ENCODE measurements around the gene PACRG. TPM values are rescaled to one million over a fixed set of nuclear protein-coding genes. Genes with fewer than 3 reads are reported as not detected.

The PACRG gene
- total RNA-seq, 1 donor from 2014 or later, result 8.2 TPM

DNA sequence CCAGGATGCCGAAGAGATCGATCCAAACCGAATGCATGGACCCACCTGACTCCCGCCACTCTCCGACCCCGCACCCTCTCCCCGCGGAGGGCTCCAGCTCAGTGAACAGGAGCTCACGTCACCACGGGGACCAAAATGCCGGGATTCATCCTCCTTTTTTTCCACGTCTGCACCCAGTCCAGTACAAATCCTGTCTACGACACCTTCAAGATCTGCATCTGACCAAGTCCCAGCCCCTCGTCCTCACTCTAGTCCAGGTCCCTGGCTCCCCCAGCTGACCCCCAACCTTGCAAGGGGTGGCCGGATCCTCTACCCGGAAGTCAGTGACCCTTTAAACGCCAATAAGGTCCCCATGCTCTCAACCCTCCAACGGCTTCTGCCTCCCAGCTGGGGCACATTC, 593.9 kb downstream of the PACRG start:
- ATAC-seq, result no peak
- intact Hi-C loops (cut with micrococcal nuclease), result no loop called here
- no peak for DNase-seq

DNA sequence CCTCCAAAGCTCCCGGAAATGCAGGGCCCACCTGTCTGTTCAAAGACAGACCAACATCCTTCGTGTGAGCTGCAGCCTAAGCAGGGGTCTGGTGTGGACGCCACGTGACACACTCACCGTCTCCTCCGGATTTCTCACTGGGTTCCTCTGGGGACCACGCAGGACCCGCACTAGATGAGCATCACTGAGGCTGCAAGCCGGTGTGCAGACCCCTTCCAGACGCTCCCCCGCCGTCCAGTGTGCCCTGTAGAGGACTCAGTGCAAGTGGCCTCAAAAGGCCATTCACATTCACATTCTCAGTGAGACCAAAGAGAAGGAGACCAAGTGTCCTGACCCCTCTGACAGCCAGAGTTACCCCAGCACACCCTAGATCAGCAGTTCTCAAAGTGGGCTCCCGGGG, 595.5 kb downstream of the PACRG start:
- intact Hi-C loops (cut with micrococcal nuclease), result no loop called here

DNA sequence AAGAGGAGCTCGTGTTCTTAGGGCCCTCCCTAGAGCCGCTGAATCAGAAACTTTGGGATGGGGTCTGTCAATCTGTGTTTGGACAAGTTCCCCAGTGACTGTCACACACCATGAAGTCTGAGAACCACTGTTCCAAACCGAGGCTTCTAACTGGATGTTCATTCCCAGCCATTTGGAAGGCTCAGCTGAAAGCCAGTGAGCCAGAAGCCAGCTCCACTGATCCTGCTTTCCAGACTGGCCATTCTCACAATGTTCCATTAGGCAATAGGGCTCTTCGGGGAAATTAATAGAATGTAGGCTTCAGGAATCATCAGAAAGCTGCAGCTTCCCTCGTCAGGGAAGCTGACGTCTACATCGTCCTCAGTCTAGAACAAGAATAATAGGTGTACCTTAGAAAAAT, 595.9 kb downstream of the PACRG start:
- intact Hi-C loops (cut with micrococcal nuclease), result no loop called here
- DNase-seq, result no peak
- peak; percentile 55 for ATAC-seq

More for the DNA sequence above, 595.5 kb downstream of the PACRG start:
- ATAC-seq (no peak), DNase-seq (no peak)

DNA sequence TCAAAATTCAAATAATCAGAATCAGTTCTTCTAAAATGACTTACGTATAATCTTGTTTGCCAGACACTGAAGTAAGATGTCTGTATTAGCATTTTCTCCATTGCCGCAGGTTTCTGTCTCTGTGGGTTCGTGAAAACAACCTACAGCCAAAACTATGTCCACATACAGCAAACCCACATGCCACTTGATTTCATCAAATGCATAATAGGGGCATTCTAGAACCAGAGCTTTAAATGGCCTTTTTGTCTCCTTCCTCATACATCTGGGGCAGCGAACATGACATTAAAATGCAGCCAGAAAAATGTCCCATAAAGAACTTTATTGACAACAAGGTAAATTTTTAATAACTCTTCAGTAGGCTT, 596.5 kb downstream of the PACRG start:
- DNase-seq (no peak), ATAC-seq (no peak)
- intact Hi-C loops (cut with micrococcal nuclease), result no loop called here

DNA sequence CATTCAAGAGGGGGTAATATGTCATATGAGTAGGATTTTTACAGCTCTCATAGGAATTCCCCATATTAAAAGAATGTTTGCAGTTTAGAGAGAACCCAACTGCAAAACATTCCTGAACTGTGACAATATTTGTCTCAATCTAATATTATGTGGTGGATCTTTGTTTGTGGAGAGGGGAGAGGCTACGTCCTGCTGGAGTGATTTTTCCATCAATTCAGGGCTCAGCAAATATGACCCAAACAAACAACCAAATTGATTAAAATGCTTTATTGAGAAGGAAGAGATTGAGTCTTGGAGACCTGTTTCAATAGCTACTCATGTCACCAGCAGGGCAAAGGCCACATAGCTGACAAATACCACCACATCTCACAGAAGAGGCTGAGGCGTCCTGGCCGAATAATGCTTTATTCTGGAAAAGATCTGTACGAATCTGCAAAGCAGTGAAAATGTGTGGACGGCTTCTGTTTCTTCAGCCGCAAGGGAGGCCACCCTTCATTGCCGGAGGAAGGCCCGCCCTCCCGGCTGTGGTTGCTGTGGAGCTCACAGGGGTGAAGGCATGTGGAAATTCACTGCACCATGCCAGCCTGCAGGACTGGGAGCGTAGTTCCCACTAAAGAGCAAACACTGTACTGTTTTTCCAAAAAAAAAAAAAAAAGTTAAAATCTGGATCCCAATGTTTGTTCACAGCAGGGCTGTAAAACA, 597.1 kb downstream of the PACRG start:
- ATAC-seq (peak; percentile 77), DNase-seq (peak; percentile 73)
- intact Hi-C loops (cut with micrococcal nuclease), result no loop called here

DNA sequence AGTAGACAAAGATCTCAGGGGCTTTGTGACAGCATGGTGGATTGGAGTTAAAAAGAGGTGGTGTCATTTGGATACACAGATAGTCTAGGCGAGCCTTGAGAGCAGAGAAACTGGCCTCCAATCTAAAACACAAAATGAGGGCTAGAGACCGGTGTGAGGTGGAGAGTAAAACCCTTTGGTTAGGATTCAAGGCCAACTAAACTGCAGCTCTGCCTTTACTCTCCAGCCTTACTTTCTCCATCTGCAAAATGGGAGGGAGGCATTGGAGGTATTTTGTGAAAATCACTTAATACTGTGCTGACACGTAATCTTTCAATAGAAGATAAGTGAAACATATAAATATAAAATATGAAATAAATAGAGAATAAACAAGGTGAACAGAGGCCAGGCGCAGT, 597.6 kb downstream of the PACRG start:
- no peak for ATAC-seq
- DNase-seq, result no peak
- intact Hi-C loops (cut with micrococcal nuclease), result no loop called here

DNA sequence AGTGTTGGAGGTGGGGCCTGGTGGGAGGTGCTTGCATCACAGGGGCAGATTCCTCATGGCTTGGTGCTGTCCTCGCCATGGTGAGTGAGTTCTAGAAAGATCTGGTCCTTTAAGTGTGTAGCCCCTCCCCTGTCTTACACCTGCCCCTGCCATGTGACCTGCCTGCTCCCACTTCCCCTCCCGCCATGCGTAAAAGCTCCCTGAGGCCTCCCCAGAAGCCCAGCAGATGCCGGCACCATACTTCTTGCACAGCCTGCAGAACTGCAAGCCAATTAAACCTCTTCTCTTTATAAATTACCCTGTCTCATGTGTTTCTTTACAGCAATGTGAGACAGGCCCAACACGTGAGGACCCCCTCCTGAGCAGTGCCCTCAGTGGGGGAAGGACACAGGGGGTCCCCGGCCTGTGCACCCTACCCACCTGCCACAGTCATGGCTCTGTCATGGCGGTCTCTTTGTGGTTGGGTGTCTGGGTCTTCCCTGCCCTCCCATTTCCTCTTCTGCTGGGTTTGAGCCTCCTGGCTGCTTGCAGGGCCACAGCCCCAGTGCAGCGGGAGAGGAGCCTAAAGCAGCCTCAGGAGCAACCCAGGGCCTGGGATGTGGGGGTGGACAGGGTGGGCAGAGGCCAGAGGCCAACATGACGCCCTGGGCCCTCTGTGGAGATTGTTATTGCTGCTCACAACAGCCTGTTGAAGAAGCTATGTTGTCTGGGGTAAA, 599.5 kb downstream of the PACRG start:
- DNase-seq (no peak), ATAC-seq (no peak)
- intact Hi-C loops (cut with micrococcal nuclease), result no loop called here

DNA sequence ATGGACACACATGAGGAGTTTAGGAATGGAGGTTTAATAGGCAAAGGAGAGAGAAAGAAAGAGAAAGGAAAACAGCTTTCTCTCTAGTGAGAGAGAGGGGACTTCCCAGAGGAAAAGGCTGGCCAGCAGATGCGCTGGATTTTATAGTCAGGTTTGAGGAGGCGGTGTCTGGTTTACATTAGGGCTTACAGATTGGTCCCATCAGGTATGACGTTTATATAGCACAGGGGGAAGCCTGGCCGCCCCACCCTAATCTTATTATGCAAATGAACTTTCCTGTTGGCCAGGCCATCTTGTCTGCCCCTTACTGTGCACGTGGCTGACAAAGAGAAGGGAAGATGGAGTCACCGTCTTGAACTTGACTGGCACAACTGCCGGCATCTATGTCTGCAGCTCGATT, 600.1 kb downstream of the PACRG start:
- DNase-seq, result no peak

DNA sequence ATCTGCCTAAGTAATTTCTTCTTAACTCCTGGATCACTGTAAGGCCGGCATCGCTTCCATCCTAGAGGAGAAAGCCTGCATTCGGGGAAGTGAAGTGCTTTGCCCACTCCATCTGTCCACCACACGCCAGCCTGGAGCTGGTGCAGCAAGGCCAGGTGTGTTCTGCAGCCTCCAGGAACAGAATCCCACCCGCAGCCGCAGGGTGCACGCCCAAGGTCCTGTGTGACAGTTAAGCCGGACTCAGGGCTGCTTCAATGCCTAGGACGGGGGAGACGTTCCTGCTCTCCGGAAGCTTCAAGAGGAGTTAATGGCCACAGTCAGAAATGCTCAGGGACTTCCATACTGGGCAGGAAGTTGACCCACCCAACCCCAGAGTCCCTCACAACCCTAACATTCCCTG, 600.6 kb downstream of the PACRG start:
- ATAC-seq, result no peak
- intact Hi-C loops (cut with micrococcal nuclease), result no loop called here
- no peak for DNase-seq

More for the DNA sequence above, 600.1 kb downstream of the PACRG start:
- intact Hi-C loops (cut with micrococcal nuclease), result no loop called here
- no peak for ATAC-seq

DNA sequence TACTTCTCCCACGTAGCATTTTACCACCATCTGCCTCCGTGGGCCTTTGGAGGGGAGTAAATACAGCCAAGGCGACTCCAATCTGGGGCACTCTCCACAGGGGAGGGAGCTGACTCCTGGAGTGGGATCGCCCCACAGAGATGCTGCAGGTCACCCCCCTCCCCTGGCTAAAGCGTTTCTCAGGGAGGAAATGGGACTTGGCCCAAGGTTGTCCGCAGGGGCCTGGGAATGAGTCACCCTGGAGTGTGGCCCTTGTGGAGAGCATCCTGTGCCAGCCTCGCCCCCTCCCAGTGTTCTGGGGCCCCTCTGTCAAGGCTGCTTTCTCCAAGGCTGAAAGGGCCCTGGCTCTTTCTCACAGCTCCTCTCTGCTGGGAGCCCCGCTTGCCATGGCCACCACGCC, 602.2 kb downstream of the PACRG start:
- DNase-seq (no peak), ATAC-seq (no peak)
- intact Hi-C loops (cut with micrococcal nuclease), result no loop called here

DNA sequence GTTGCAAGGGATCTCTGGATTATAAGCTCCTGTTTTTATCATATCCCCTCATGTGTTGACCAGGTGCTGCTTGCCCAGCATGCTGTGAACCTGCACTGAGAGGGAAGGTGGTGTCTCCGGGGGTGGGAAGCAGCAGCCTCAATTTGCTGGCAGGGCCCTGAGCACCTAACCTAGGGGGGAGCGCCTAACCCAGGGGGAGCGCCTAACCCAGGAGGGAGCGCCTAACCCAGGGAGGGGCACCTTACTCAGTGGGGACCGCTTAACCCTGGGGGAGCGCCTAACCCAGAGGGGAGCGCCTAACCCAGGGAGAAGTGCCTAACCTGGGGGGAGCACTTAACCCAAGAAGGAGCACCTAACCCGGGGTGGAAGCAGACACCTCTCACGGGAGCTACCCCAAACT, 603.5 kb downstream of the PACRG start:
- no peak for ATAC-seq
- intact Hi-C loops (cut with micrococcal nuclease), result no loop called here
- no peak for DNase-seq

DNA sequence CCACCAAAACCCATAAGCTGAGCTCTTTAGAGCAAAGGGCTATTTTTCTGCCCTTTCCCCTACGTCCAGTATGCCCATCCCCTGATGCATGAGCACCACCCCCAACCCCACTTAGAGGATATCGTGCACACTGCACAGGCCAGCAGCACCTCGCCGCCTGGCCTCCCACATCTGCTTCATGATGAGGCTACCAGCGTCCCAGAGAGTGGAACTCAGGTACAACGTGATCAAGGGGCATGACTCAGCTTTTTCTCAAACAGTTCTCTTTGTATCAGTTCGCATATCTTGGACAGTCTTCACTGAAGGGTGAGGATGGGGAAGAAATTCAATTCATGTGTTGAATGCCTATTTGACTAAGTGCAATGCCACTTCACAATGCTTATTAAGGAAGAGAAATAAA, 604.8 kb downstream of the PACRG start:
- ATAC-seq, result no peak
- no peak for DNase-seq
- intact Hi-C loops (cut with micrococcal nuclease), result no loop called here

DNA sequence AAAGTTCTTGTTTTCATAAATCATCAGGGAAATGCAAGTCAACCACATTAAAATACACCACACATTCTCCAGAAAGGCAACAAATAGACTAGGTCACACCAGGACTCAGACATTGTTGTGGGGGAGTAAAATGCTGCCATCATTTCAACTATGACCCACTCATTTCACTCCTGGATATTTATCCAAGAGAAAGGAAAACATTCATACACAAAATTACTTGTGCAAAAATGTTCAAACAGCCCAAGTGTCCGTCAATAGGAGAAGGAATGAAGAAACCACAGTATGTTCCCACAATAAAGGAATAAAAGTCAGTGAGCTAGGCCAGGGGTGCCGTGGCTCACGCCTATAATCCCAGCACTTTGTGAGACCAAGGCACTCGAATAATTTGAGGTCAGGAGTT, 605.3 kb downstream of the PACRG start:
- no peak for ATAC-seq
- intact Hi-C loops (cut with micrococcal nuclease), result no loop called here

DNA sequence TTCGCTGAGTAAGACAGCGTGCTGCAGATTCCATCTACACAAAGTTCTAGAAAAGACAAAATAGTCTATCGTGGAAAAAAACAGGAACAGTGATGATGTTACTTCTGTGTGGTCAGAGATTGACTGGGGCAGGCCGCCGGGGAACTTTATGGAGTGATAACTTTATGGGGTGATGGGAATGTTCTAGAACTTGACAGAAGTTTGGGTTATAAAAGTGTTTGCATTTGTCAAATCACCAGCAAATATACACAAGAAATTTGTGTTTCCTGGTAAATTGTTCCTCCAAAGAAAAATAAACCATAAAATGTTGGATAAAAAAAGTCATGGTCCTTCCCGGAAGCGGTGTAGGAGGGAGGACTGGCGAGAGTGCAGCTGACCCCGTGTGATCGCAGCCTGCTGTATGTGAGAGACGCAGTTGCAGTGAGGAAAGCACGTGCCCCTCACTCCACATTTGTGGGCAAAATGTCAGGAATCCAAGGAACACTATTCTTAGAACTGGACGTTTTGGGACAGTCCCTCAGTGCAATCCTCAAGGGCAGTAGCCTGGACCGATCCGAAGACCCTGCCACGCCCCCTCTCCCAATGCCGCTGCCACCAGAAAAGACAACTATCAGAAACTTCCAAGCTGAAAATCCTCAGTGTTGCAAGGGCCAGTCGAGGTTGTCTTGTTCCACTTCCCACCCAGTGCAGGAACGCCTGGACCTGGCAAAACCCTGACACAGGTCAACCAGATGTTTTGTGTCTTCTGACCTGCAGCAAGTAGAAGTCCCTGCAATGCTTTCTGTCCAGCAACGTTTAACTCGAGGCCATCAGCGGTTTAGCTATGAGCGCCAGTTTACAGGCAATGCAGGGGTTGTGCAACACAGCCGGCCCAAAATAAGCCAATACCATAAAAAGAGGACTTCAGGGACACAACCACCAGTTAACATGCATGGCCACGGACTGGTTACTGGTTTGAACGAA, 606.2 kb downstream of the PACRG start:
- no peak for DNase-seq
- ATAC-seq, result peak; percentile 7
- intact Hi-C loops (cut with micrococcal nuclease), result no loop called here

More for the DNA sequence above, 605.3 kb downstream of the PACRG start:
- no peak for DNase-seq

DNA sequence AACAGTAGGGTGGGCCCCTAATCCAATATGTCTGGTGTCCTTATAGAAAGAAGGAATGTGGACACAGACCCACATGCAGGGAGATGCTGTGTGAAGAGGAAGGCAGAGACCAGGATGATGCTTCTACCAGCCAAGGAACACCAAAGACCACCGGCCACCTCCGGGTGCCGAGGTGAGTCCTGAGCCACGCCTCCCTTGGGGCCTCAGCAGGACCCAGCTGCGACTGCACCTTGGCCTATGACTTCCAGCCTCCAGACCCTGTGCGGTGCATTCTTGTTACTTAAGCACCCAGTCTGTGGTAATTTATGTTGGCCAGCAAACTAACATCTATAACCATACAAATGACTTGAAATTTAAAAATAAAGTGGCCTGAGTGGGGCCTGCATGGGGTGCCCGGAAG, 607.3 kb downstream of the PACRG start:
- no peak for ATAC-seq
- intact Hi-C loops (cut with micrococcal nuclease), result no loop called here
- DNase-seq, result no peak

DNA sequence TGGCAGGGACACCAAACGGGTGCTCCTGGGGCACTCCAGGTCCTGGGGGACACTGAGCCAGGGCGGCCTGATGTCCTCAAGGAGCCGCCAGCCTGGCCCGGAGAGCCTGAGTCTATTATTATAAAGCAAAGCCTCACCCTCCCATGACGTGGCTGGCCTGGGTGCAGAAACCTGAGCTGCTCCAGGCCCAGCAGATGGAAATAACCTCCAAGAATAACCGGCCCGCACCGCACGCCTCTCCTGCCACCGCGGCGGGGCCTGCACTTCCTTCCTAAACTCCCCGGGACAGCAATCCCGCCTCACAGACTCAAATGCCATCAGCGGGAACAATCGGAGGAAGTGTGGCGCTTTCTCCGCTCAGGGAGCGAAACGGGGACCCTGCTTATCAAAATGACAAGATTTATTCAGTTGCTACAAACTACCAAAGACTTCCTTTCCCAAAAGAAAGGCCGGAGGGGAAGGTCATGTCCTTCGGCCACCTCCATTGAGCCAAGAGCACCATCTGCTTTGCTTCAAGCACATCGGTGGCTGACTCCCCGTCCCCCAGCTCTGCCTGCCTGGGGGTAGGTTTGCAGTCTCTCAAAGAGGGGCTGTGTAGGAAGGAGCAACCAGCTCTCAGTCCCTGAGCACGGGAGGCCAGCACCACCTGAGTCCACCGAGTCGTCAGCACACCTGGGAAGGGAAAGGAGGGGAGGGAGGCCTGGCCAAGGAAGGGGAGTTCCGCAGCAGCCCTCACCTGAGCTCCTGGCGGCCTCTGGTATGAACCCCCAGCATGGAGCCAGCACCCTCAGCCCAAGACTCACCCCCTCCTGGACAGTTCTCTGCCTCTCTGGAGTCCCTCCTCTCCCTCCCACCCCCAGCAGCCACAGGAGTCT, 608.1 kb downstream of the PACRG start:
- intact Hi-C loops (cut with micrococcal nuclease), result no loop called here

DNA sequence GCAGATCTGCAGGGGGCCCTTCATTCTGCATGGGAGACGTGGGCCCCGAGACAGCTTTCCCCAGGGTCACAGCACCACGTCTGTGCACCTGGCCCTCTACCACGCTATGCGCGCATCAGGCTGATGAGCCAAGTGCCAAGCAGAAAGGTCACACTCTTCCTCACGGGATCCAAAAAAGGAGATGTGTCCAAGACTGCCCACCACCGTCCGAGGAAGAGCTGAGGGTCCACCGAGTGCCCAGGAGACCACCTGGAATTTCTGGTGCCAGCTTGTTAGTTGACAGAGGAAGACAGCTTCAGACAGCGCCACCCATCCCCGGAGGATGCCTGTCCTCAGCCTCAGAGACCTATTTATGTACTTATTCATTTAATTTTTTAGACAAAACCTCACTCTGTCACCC, 609.2 kb downstream of the PACRG start:
- DNase-seq, result no peak
- intact Hi-C loops (cut with micrococcal nuclease), result no loop called here
- no peak for ATAC-seq

More for the DNA sequence above, 608.1 kb downstream of the PACRG start:
- ATAC-seq (peak; percentile 86), DNase-seq (peak; percentile 90)

DNA sequence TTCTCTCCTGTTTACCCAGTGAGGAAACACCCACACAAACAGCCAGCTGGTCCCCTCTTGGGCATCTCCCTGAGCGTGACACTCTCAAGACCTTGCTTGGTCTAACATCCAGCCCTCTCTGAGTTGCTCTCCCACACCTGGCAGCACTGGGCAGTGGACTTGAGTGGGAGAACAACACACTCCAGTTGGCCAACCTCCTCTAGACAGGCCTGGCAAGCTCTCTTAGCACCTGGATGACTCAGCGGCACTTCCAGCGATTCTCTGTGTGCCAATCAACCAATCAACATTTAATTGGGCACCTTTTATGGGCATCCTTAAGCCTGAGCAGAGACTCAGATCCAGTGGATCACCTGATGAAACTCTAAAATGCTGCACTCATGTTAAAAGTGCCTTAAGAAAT, 610.2 kb downstream of the PACRG start:
- ATAC-seq (no peak), DNase-seq (no peak)
- intact Hi-C loops (cut with micrococcal nuclease), result no loop called here
